ENCODE results near the gene BAX.
A peak's percentile ranks its signal among the peaks of the same experiment; 100 is the strongest.

BAX gene

DNA sequence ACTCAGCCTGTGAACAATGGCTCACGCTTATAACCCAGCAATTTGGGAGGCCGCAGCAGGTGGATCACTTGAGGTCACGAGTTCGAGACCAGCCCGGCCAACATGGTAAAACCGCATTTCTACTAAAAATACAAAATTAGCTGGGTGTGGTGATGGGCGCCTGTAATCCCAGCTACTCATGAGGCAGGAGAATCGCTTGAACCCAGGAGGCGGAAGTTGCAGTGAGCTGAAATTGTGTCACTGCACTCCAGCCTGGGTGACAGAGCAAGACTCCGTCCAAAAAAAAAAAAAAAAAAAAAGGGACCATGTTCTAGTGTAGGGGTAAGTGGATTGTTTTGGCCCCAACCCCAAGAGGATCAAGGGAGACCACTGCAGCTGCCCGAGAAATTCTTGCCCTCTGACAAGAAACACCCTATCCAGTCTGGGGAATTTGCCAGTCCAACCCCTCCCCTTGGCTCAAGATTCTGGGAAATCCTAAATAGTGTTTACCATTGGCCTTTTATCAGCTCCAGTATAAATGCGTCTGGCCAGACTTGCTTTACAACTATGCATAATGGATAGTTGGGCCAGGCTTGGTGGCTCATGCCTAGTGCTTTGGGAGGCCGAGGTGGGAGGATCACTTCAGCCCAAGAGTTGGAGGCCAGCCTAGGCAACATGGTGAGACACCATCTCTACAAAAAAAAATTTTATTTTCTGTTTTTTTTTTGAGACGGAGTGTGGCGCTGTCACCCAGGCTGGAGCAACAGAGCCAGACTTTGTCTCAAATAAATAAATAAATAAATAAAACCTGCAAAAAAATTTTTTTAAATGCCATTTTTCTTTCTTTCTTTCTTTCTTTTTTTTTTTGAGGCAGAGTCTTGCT, 26.3 kb upstream of the BAX start:
- peak; percentile 15 for DNase-seq (ENCODE audit: low spot score)

DNA sequence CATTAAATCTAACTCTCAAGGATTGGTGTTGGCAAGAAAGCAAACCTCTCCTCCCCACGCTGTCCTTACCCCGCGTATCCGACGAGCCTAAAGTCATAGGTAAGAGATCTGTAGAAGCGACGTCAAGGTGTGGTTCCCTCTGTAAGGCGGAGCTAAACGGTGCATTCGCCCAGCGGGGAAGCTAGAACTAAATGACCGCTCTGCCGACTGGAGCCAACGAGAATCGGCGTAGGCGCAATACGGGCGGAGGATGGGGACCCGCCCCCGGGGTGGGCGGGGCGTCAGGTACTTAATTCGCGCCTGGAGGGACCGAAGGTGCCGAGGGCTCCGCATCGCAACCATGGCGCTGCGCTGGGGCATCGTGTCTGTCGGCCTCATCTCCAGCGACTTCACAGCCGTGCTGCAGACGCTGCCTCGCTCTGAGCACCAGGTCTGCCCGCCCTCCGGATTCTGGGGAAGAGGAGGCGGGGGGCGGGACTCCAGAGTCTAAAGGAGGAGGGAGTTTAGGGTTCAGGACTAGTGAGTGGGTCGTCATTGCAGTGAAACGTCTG, 21.2 kb upstream of the BAX start, which contains the start of gene DHDH:
Gene DHDH (plus strand): TSS at position 318 of the 551 bp plus-strand sequence. CDS start 23 bp downstream, at position 341.
- peak; percentile 78 for DNase-seq (ENCODE audit: low spot score)

DNA sequence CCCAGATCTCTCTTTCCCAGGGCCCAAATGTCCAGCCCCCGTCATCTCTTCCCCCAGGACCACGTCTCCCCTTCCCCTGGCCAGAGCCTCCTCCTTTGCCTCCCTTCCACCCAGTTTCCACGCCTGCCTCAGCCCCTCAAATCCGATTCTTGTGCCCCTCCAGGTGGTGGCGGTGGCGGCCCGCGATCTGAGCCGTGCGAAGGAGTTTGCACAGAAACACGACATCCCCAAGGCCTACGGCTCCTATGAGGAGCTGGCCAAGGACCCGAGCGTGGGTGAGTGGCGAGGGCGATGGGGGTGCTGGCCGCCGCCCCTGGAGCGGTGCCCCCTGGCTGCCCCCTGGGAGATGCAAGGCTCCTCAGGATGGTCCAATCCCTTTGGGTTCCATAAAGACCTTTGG, 19.8 kb upstream of the BAX start:
- DNase-seq (ENCODE audit: low spot score) = no peak

DNA sequence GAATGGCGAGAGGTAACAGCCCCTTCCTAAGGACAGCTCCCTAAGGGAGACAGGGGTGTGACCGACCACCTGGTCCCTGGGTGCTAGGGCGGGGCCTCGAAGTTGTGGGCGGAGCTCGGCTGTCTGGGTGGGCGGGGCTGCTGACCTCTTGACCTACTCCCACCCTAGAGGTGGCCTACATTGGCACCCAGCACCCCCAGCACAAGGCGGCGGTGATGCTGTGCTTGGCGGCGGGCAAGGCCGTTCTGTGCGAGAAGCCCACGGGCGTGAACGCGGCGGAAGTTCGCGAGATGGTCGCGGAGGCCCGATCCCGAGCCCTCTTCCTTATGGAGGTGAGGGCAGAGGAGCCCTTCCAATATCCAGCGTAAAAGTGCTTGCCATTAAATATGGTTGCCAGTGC, 18.8 kb upstream of the BAX start:
- DNase-seq (ENCODE audit: low spot score) = no peak

DNA sequence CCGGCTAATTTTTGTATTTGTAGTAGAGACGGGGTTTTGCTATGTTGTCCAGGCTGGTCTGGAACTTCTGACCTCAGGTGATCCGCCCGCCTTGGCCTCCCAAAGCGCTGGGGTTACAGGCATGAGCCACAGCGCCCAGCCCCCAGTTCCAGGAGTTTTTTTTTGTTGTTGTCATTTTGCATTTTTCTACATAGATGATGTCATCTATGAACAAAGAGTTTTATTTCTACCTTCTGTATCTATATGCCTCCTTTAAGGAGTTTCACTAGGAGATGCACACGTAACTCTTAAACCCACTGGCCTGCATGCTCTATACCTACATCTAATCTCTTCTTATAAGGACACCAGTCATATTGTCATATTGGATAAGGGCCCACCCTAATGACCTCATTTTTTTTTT, 16.4 kb upstream of the BAX start:
- no peak for DNase-seq (ENCODE audit: low spot score)

DNA sequence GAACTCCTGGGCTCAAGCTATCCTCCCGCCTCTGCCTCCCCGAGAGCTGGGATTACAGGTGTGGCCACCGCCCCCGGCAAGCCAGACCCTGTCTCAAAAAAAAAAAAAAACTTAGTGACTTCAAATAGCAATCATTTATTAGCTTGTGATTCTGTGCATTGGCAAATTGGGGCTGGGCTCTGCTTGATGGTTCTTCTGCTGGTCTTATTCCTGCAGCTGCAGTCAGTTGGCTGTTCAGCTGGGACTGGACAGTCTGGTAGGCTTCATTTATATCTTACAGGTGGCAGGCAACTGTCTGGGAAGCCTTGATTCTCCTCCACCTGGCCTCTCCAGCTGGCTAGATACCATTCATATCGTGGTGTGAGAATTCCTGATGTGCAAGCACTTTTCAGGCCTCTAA, 13.8 kb upstream of the BAX start:
- DNase-seq (ENCODE audit: low spot score) = no peak

DNA sequence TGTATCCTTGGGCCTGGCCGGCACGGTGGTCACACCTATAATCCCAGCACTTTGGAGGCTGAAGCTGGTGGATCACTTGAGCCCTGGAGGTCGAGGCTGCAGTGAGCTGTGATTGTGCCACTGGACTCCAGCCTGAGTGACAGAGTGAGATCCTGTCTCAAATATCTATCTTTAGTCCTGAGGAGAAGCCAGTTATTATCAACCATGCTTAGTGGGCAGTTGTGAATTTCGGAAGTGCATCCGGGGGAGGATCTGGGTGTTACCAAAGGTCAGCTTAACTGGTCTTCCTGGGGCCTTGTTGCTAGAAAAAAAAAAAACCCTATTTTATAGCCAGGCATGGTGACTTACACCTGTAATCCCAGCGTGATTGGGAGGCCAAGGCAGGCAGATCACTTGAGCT, 11.6 kb upstream of the BAX start:
- DNase-seq (ENCODE audit: low spot score) = no peak

DNA sequence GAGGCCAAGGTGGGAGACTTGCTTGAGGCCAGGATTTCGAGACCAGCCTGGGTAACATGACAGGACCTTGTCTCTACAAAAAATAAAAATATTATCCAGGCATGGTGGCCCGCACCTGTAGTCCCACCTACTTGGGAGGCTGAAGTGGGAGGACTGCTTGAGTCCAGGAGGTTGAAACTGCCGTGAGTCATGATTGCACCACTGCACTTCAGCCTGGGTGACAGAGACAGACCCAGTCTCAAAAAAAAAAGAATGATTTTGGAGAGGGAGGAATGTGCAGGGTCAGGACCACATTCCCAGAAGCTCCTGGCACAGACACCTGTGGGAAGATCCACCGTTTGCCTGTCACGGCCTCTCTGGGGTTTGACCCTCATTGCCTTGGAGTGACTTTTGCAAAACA, 9.3 kb upstream of the BAX start:
- no peak for DNase-seq (ENCODE audit: low spot score)

DNA sequence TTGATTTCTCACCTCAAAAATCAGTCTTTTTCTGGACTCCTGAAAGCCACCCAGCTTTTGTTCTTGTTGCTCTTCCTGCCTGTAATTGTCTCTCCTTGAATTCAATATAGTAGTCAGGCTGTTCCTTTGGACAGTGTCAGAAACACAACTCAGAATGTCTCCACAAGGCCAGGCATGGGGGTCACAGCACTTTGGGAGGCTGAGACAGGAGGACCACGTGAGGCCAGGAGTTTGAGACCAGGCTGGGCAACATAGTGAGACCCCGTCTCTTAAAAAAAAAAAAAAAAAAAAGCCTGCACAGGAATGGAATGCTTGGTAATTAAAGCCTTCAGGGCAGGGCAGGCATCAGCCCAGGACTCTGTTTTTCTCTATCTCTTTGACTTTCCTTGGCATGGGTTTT, 8.9 kb upstream of the BAX start:
- no peak for DNase-seq (ENCODE audit: low spot score)

DNA sequence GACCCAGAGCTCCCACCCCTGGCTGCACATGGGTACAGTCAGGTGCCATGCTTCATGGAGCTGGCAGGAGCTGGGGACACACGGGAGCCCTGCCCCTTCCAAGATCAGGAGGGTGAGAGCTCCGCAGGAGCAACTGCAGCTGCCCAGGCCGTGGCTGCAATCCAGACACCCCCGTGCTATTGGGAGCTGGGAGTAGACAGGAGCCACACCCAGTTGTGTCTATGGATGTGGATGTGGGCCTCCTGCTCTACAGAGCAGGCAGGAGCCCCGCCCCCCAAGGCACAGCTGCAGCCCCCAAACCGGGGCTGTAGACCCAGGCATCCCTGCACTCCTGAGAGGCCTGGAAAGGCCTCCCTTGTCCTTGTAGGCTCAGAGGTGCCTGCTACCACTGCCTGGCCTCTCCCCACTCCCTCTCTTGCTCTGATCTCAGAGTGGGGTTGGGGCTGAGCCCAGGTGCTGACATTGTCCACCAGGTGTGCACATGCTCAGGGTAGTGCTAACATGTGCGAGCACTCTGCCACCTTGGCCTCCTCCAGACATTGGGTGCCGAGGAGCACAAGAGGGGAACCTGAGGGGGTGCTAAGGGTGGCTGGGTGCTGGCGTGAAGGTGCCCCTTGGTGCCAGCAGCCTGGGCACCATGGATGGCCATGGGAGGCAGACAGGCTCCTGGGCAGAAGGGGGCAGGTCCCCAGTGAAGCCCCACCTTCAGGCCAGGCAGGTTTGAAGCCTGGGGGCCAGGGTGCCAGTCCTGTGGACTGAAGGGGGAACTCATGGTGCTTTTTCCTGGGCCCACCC, 8.0 kb upstream of the BAX start:
- no peak for DNase-seq (ENCODE audit: low spot score)

DNA sequence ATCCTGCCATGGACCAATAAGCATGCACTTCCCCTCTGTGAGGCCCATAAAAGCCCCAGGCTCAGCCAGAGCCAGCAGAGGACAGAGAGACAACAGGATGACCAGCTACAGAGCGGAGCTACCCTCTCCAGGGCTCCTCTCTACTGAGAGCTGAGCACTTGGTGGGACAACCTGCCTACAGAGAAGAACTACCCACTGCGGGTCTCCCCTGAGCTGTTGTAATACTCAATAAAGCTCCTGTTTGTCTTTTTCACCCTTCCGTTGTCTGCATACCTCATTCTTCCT, 7.5 kb upstream of the BAX start:
- no peak for DNase-seq (ENCODE audit: low spot score)

DNA sequence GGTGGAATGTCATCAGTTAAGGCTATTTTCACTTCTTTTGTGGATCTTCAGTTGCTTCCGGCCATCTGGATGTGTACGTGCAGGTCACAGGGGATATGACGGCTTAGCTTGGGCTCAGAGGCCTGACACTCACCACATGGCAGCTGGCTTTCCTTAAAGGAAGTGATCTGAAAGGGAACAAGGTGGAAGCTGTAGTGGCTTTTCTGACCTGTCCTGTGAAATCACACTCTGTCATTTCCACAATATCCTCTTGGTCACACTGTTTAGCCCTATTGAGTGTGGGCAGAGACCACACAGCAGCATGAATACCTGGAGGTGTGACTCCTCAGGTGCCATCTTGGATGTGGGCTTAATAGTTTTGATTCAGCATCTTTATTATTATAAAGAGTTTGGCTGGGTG, 4.5 kb upstream of the BAX start:
- DNase-seq (ENCODE audit: low spot score) = no peak

DNA sequence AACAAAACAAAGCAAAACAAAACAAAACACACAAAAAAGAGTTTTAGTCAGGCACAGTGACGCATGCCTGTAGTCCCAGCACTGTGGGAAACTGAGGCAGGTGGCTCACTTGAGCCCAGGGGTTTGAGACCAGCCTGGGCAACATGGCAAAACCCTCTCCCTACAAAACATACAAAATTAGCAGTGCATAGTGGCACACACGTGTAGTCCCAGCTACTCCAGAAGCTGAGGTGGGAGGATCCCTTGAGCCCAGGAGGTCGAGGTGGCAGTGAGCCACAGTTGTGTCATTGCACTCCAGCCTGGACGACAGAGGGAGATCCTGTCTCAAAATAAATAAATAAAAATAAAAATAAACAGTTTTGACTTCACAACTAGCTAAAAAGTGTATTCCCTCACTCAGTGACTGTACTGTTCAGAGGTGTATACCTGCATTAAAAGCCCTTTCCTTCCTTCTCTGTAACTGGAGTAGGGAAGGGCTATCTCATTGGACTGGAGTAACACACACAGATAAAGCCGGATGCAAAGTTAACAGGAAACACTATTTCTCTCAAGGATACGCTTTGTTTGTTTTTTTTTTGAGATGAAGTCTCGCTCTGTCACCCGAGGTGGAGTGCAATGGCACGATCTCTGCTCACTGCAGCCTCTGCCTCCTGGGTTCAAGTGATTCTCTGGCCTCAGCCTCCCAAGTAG, 3.7 kb upstream of the BAX start:
- no peak for DNase-seq (ENCODE audit: low spot score)

DNA sequence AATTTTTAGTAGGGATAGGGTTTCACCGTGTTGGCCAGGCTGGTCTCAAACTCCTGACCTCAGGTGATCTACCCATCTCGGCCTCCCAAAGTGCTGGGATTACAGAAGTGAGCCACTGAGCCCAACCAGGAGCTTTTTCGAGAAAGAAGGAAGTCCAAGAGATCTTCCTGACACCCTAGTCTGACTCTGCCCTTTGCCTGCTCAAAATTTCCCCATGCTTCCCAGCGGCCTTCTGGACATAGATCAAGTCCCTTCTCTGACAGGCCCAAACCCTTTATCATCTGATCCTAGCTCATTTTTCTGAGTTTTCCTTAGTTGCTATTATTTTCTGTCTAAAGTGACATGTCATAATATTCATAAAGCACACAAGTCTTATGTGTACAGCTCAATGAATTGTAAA, 1.5 kb upstream of the BAX start:
- no peak for DNase-seq (ENCODE audit: low spot score)

DNA sequence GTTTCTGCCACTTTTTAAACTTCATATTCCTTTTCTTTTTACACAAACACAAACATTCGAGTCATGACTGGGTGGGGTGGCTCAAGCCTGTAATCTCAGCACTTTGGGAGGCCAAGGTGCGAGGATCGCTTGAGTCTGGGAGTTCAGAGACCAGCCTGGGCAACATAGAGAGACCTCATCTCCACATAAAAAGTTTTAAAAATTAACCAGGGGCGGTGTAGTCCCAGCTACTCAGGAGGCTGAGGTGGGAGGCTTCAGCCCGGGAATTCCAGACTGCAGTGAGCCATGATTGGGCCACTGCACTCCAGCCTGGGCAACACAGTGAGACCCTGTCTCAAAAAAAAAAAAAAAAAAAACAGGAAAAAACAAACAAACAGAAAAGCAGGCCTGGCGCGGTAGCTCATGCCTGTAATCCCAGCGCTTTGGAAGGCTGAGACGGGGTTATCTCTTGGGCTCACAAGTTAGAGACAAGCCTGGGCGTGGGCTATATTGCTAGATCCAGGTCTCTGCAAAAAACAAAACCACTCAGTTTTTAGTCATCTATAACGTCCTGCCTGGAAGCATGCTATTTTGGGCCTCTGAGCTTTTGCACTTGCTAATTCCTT, 583 bp upstream of the BAX start:
- DNase-seq (ENCODE audit: low spot score) = peak; percentile 35

DNA sequence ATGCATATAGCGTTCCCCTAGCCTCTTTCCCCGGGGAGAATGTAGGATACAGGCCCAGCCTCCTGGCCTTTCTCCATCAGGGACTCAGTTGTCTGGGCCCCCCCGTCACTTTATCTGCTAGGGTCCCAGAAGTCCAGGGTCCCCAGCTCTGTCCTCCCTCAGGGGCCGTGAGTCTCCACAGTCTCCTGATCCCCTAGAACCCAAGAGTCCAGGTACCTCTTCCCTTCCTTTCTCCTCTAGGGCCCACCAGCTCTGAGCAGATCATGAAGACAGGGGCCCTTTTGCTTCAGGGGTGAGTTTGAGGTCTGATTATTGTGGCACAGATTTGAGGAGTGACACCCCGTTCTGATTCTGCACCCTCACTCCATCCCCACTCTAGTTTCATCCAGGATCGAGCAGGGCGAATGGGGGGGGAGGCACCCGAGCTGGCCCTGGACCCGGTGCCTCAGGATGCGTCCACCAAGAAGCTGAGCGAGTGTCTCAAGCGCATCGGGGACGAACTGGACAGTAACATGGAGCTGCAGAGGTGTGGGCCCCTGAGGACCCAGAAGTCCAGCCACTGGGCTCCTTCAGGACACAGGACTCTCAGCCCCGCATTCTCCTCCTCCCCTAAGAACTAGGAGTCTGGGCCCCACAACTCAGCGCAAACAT, 758 bp downstream of the BAX start:
- DNase-seq (ENCODE audit: low spot score) = no peak

DNA sequence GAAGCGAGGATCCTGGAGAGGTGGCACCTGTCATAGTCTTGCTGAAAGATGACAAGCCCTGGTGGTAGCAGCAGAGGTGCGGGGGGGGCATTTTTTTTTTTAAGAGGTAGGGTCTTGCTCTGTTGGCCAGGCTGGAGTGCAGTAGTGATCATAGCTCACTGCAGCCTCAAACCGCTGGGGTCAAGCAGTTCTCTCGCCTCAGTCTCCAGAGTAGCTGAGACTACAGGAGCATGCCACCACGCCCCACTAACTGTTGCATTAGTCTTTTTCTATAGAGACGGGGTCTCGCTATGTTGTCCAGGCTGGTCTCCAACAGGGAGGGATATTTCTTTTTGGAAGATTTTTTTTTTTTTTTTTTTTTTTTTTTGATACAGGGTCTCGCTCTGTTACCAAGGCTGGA, 3.3 kb downstream of the BAX start:
- no peak for DNase-seq (ENCODE audit: low spot score)

DNA sequence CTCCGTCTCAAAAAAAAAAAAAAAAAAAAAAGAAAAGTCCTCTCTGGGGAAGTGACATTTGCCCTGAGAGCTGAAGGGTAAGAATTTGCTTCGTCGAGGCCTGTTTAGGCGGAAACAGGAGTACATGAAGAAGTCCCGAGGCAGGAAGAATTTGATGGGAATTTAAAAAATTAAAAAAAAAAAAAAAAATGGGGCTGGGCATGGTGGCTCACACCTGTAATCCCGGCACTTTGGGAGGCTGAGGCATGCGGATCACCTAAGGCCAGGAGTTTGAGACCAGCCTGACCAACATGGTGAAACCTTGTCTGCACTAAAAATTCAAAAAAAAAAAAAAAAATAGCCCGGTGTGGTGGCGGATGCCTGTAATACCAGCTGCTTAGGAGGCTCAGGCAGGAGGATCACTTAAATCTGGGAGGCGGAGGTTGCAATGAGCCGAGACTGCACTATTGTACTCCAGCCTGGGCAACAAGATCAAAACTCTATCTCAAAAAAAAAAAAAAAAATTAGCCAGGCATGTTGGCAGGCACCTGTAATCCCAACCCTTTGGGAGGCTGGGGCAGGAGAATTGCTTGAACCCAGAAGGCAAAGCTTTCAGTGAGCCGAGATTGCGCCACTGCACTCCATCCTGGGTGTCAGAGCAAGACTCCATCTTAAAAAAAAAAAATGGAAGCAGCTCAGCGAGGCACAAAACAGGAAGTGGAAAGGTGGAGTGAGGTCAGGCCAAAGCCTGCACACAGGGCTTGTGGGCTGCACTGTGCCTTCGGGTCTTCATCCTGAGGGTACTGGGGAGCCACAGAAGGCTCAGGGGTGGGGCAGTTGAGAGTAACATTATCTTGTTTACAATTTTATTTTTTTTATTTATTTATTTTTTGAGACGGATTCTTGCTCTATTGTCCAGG, 4.9 kb downstream of the BAX start:
- no peak for DNase-seq (ENCODE audit: low spot score)

DNA sequence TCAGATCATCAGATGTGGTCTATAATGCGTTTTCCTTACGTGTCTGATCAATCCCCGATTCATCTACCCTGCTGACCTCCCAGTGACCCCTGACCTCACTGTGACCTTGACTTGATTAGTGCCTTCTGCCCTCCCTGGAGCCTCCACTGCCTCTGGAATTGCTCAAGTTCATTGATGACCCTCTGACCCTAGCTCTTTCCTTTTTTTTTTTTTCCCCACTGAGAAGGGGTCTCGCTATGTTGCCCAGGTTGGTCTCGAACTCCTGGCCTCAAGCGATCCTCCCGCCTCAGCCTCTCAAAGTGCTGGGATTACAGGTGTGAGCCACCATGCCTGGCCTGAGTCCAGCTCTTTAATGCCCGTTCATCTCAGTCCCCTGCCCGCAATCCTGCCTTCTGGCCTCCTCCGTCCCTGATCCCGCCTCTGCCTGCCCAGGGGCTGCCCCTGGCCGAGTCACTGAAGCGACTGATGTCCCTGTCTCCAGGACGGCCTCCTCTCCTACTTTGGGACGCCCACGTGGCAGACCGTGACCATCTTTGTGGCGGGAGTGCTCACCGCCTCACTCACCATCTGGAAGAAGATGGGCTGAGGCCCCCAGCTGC, 6.5 kb downstream of the BAX start:
- no peak for DNase-seq (ENCODE audit: low spot score)

DNA sequence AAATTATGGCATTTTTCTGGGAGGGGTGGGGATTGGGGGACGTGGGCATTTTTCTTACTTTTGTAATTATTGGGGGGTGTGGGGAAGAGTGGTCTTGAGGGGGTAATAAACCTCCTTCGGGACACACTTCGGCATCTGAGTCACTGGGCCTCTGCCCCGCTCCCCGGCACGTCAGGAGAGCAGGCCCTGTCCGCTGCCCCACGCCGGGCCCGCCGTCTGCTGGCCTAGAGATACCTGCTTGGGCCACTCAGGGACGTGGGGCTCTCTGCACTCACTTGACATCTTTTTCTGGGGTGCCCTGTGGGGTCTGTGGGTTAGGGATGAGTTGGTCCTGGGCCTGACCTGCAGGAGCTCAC, 7.0 kb downstream of the BAX start:
- DNase-seq (ENCODE audit: low spot score) = no peak

Data from hematopoietic multipotent progenitor cell treated with erythropoietin and hydrocortisone succinate and interleukin-3 and kit ligand, for 15 days (in vitro differentiated cells).